Endothelial cell (in vitro differentiated cells): ENCODE data around the gene WNT1. TPM values are rescaled to one million over a fixed set of nuclear protein-coding genes. Genes with fewer than 3 reads are reported as not detected.

Experiments used
- DNase-seq: peaks from one replicate; pipeline ENCODE4 v3.0.0; 2021; ENCODE audit warnings: low spot score
- H3K27ac Mint-ChIP-seq: one replicate; pipeline ENCODE4 v1.8.0; 2021; ENCODE audit warnings: mixed read lengths, inconsistent platforms; ENCODE audit not compliant: unreplicated experiment
- H3K27me3 Mint-ChIP-seq: one replicate; pipeline ENCODE4 v1.8.0; 2021; ENCODE audit warnings: mild to moderate bottlenecking, moderate library complexity, mixed read lengths, inconsistent platforms; ENCODE audit not compliant: unreplicated experiment
- H3K36me3 Mint-ChIP-seq: one replicate; pipeline ENCODE4 v1.8.0; 2021; ENCODE audit warnings: mild to moderate bottlenecking, low read depth, mixed read lengths, inconsistent platforms; ENCODE audit not compliant: unreplicated experiment
- H3K4me1 Mint-ChIP-seq: one replicate; pipeline ENCODE4 v1.8.0; 2021; ENCODE audit warnings: mild to moderate bottlenecking, mixed read lengths, inconsistent platforms; ENCODE audit not compliant: unreplicated experiment
- H3K4me3 Mint-ChIP-seq: one replicate; pipeline ENCODE4 v1.8.0; 2021; ENCODE audit warnings: mild to moderate bottlenecking, mixed read lengths, inconsistent platforms; ENCODE audit not compliant: unreplicated experiment
- H3K9me3 Mint-ChIP-seq: one replicate; pipeline ENCODE4 v1.8.0; 2021; ENCODE audit warnings: mixed read lengths, inconsistent platforms; ENCODE audit not compliant: unreplicated experiment
- total RNA-seq: library from RNA; stranded (reverse); fragmentation: NEBNext Ultra II Directional; extraction: Animal tissue kit (Norgen Biotek cat#: 25700); gene quantifications from one replicate; pipeline ENCODE4 v1.2.1, GENCODE V29; 2021; ENCODE audit not compliant: unreplicated experiment
- TF ChIP-seq, protein P1 (sequence below): fragments of 200-600 bp; sonication (generic); IDR thresholded peaks from one replicate; pipeline ENCODE4 v1.5.0; 2021; ENCODE audit warnings: antibody characterized with exemption; ENCODE audit not compliant: unreplicated experiment

WNT1 gene
- total RNA-seq, 1 donor from 2014 or later, result not detected

DNA sequence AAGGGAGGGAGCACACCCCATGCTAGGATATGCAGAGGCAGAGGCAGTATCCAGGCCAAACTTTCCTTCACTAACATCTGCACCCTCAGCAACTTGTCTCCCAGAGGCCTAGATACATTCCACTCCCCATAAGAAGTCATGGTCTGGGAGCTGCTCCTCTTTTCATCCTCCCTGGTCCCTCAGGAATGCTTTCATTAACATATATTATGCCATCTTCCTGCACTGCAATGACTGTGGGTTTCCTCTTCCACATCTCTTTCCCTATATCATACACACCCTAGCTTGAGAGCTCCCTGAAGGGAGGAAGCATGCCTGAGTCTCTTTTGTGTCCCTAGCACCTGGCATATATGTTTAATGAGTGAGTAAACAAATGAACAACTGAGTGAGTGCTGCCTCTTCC is 12.4 kb downstream of the WNT1 start:
- no peak overlapping the region for H3K27ac Mint-ChIP-seq

GRCh38 chr12:48991247-48992050 is 13.3 kb downstream of the WNT1 start:
- Mint-ChIP-seq H3K9me3 (no peaks in the 10 kb centered on the region), H3K27me3 (peaks cover 41% of the 10 kb centered on the region), H3K36me3 (peaks cover 5% of the 10 kb centered on the region), H3K4me1 (peaks cover 10% of the 10 kb centered on the region), H3K4me3 (no peak overlapping the region), H3K27ac (peak overlapping the region; percentile 48)
- DNase-seq, result no peak
- TF ChIP-seq, protein P1, sequence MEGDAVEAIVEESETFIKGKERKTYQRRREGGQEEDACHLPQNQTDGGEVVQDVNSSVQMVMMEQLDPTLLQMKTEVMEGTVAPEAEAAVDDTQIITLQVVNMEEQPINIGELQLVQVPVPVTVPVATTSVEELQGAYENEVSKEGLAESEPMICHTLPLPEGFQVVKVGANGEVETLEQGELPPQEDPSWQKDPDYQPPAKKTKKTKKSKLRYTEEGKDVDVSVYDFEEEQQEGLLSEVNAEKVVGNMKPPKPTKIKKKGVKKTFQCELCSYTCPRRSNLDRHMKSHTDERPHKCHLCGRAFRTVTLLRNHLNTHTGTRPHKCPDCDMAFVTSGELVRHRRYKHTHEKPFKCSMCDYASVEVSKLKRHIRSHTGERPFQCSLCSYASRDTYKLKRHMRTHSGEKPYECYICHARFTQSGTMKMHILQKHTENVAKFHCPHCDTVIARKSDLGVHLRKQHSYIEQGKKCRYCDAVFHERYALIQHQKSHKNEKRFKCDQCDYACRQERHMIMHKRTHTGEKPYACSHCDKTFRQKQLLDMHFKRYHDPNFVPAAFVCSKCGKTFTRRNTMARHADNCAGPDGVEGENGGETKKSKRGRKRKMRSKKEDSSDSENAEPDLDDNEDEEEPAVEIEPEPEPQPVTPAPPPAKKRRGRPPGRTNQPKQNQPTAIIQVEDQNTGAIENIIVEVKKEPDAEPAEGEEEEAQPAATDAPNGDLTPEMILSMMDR, result no peak

More for the DNA sequence above, 12.4 kb downstream of the WNT1 start:
- H3K4me1 Mint-ChIP-seq, result peaks cover 7% of the 10 kb centered on the region
- H3K36me3 Mint-ChIP-seq, result peaks cover 5% of the 10 kb centered on the region
- H3K9me3 Mint-ChIP-seq, result no peaks in the 10 kb centered on the region
- no peak for DNase-seq
- peaks cover 35% of the 10 kb centered on the region for H3K27me3 Mint-ChIP-seq
- TF ChIP-seq, protein P1, result no peak
- H3K4me3 Mint-ChIP-seq, result no peak overlapping the region

GRCh38 chr12:48993787-48994186 is 15.7 kb downstream of the WNT1 start:
- DNase-seq, result no peak
- peak overlapping the region; percentile 16 for H3K27ac Mint-ChIP-seq
- TF ChIP-seq, protein P1, result no peak
- H3K27me3 Mint-ChIP-seq, result peaks cover 37% of the 10 kb centered on the region
- H3K4me3 Mint-ChIP-seq, result no peak overlapping the region
- no peaks in the 10 kb centered on the region for H3K9me3 Mint-ChIP-seq
- peaks cover 10% of the 10 kb centered on the region for H3K4me1 Mint-ChIP-seq
- H3K36me3 Mint-ChIP-seq, result peaks cover 5% of the 10 kb centered on the region

- Mint-ChIP-seq H3K36me3 (peaks cover 5% of the 10 kb centered on the region), H3K27ac (no peak overlapping the region), H3K4me1 (peaks cover 11% of the 10 kb centered on the region), H3K27me3 (peaks cover 33% of the 10 kb centered on the region), H3K4me3 (no peak overlapping the region), H3K9me3 (no peaks in the 10 kb centered on the region)
- no peak for DNase-seq
- TF ChIP-seq, protein P1, result no peak
Measured at GRCh38 chr12:48994224-48995085, 16.3 kb downstream of the WNT1 start.
